Activated CD4-positive, alpha-beta T cell treated with anti-CD3 and anti-CD28 coated beads, Interleukin-2, amount 50 U/mL, for 16 hours (primary cell): Measurements from ENCODE around the gene NME8.
"Not testable (repeated sequence)": the region's sequence is repeated elsewhere in the genome, so short reads cannot be mapped to it uniquely, and the experiment has no call there.

Experiments
- DNase-seq: peaks from one replicate; pipeline ENCODE4 v3.0.0-alpha.2; 2020

NME8 gene

GRCh38 chr7:37848297-37848696 is at the start of gene NME8:
Gene NME8 (plus strand): TSS chr7:37848597. CDS start chr7:37850267, 1,670 bp downstream.
- DNase-seq, result no peak

GRCh38 chr7:37806152-37806551 is 42.2 kb upstream of the NME8 start:
- no peak for DNase-seq

- not testable (repeated sequence) for DNase-seq
Measured at GRCh38 chr7:37812161-37812580, 36.2 kb upstream of the NME8 start.

- no peak for DNase-seq
Measured at GRCh38 chr7:37815671-37816371, 32.6 kb upstream of the NME8 start.

- DNase-seq, result no peak
Measured at GRCh38 chr7:37816922-37817590, 31.3 kb upstream of the NME8 start.

- DNase-seq, result no peak
Measured at GRCh38 chr7:37817591-37817960, 30.8 kb upstream of the NME8 start.

GRCh38 chr7:37817996-37818720 is 30.2 kb upstream of the NME8 start:
- no peak for DNase-seq

GRCh38 chr7:37820708-37821468 is 27.5 kb upstream of the NME8 start:
- DNase-seq, result no peak

- DNase-seq, result no peak
Measured at GRCh38 chr7:37822946-37823345, 25.5 kb upstream of the NME8 start.

- no peak for DNase-seq
Measured at GRCh38 chr7:37823557-37823956, 24.8 kb upstream of the NME8 start.

GRCh38 chr7:37825038-37825437 is 23.4 kb upstream of the NME8 start:
- DNase-seq, result peak; percentile 16

- DNase-seq, result no peak
Measured at GRCh38 chr7:37826825-37827224, 21.6 kb upstream of the NME8 start.

GRCh38 chr7:37831244-37831643 is 17.2 kb upstream of the NME8 start:
- no peak for DNase-seq

GRCh38 chr7:37832194-37832593 is 16.2 kb upstream of the NME8 start:
- DNase-seq, result no peak

GRCh38 chr7:37833107-37833817 is 15.1 kb upstream of the NME8 start:
- DNase-seq, result peak; percentile 51

GRCh38 chr7:37833818-37834146 is 14.6 kb upstream of the NME8 start:
- no peak for DNase-seq

GRCh38 chr7:37853468-37853867 is 5.1 kb downstream of the NME8 start:
- DNase-seq, result no peak

- no peak for DNase-seq
Measured at GRCh38 chr7:37882086-37882485, 33.7 kb downstream of the NME8 start.

GRCh38 chr7:37893359-37893758 is 45.0 kb downstream of the NME8 start:
- no peak for DNase-seq

GRCh38 chr7:37894671-37895070 is 46.3 kb downstream of the NME8 start:
- no peak for DNase-seq

- no peak for DNase-seq
Measured at GRCh38 chr7:37899712-37900247, 51.4 kb downstream of the NME8 start.

GRCh38 chr7:37901236-37901827 is 52.9 kb downstream of the NME8 start:
- peak; percentile 7 for DNase-seq
